Skin epidermis (tissue), 12 donors: ENCODE results near the gene AKR1E2.

Experiments used
- H3K27ac ChIP-seq, 21 experiments: fragments of 200-600 bp; sonication (generic) in 11 of 21; one replicate each; pipeline ENCODE4 v1.5.0; 2020; ENCODE audit warnings: mild to moderate bottlenecking in 3 of 21, inconsistent platforms in 2 of 21, moderate library complexity in 2 of 21
- H3K4me3 ChIP-seq, 7 experiments: fragments of 200-600 bp; sonication (generic) in 2 of 7; one replicate each; pipeline ENCODE4 v1.5.0; 2020; ENCODE audit warnings: inconsistent platforms in 2 of 7, mild to moderate bottlenecking in 2 of 7, moderate library complexity in 1 of 7

AKR1E2 gene

GRCh38 chr10:4883079-4883739, 57.2 kb downstream of the AKR1E2 start:
- Histone ChIP-seq H3K4me3 (no peak overlapping the region), H3K27ac (no peak overlapping the region)

- no peak overlapping the region for H3K27ac ChIP-seq
- H3K4me3 ChIP-seq = no peak overlapping the region
Observed at GRCh38 chr10:4885162-4885561, 59.2 kb downstream of the AKR1E2 start.

GRCh38 chr10:4887501-4887900, 61.5 kb downstream of the AKR1E2 start:
- H3K4me3 ChIP-seq = no peak overlapping the region
- no peak overlapping the region for H3K27ac ChIP-seq

GRCh38 chr10:4888236-4888635, 62.2 kb downstream of the AKR1E2 start:
- no peak overlapping the region for H3K4me3 ChIP-seq
- no peak overlapping the region for H3K27ac ChIP-seq

- no peak overlapping the region for H3K4me3 ChIP-seq
- H3K27ac ChIP-seq = no peak overlapping the region
Observed at GRCh38 chr10:4889959-4890358, 64.0 kb downstream of the AKR1E2 start.

GRCh38 chr10:4892681-4893080, 66.7 kb downstream of the AKR1E2 start:
- H3K4me3 ChIP-seq = no peak overlapping the region
- H3K27ac ChIP-seq = no peak overlapping the region

GRCh38 chr10:4894335-4894734, 68.3 kb downstream of the AKR1E2 start:
- Histone ChIP-seq H3K4me3 (no peak overlapping the region), H3K27ac (no peak overlapping the region)
